Measurements from ENCODE around the gene DDX31. TPM values are rescaled to one million over a fixed set of nuclear protein-coding genes. Genes with fewer than 3 reads are reported as not detected.

DDX31 gene
- total RNA-seq, 4 donors from 2014 or later, result 27.6 to 38.7 (median 31.8) TPM

DNA sequence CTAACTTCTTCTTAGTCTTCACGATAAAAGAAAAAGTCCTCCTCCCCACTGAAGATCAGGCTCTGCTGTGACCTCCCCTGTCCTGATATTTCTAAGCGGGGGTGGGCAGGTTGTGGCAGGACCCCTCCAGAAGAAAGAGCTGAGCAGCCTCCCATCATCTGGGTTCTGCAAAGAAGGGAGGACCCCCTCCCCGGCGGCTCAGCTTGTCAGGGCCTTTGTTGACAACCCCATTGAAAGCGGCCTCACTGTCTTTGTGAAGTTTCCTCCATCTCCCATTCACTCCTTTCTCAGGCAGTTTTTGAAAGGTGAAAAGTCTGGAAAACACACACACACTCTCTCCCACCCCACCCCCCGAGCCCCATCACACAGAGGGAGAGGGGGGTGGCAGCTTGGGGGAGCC, 113.5 kb downstream of the DDX31 start:
- no peaks in the 10 kb centered on the region for H3K4me1 ChIP-seq
- no peak overlapping the region for H3K4me3 ChIP-seq
- no peak for DNase-seq (ENCODE audit: low spot score in 2 of 2)
- WGBS, 2 donors, result 51 to 58% methylated on average over 6 of the region's 6 CpGs
- no peaks in the 10 kb centered on the region for H3K36me3 ChIP-seq
- peaks cover 0 to 34% of the 10 kb centered on the region in 2 donors for H3K27me3 ChIP-seq
- TF ChIP-seq, protein P1, sequence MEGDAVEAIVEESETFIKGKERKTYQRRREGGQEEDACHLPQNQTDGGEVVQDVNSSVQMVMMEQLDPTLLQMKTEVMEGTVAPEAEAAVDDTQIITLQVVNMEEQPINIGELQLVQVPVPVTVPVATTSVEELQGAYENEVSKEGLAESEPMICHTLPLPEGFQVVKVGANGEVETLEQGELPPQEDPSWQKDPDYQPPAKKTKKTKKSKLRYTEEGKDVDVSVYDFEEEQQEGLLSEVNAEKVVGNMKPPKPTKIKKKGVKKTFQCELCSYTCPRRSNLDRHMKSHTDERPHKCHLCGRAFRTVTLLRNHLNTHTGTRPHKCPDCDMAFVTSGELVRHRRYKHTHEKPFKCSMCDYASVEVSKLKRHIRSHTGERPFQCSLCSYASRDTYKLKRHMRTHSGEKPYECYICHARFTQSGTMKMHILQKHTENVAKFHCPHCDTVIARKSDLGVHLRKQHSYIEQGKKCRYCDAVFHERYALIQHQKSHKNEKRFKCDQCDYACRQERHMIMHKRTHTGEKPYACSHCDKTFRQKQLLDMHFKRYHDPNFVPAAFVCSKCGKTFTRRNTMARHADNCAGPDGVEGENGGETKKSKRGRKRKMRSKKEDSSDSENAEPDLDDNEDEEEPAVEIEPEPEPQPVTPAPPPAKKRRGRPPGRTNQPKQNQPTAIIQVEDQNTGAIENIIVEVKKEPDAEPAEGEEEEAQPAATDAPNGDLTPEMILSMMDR (IDR thresholded peaks at IDR 0.05), result no peak
- TF ChIP-seq POLR2A (IDR thresholded peaks at IDR 0.05) (no peak), EP300 (IDR thresholded peaks at IDR 0.05) (no peak)
- H3K9me3 ChIP-seq, result peaks cover 0 to 5% (median 0%) of the 10 kb centered on the region in 4 donors
- H3K27ac ChIP-seq, result no peak overlapping the region

DNA sequence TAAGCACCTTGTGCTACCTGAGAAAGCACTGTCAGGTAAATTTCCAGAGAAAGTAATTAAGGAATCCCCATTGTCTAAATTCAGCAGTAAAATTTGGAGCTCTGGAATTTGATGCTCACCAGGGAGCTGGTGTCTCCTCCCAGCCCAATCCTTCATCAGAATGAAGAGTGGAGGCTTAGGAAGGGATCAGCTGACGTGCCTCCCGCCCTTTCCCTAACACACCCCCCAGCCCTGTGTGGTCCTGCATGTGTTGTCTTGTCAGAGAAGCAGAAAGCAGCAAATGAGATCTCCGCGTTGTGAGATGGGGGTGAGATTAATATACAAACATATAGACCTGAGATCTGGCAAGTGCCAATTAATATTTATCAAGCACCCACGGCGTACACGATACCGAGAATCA, 114.3 kb downstream of the DDX31 start:
- no peak for TF ChIP-seq POLR2A (IDR thresholded peaks at IDR 0.05)
- WGBS, 2 donors, result 81 to 84% methylated on average over 8 of the region's 8 CpGs
- H3K36me3 ChIP-seq, result no peaks in the 10 kb centered on the region

DNA sequence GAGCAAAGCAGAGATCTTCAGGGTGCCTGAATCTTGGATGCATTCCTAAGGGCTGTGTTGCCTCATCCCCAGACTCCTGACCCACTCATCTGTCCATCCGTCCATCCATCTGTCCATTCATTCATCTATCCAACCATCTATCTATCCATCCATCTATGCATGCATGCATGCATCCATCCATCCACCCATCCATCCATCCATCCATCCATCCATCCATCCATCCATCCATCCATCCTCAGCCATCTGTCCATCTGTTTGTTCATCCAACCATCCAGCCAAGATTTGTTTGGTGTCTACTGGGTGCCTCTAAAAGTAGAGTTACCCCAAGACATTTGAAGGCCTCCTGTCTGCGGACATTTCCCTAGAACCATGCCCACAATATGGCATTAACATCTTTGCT, 115.0 kb downstream of the DDX31 start:
- H3K27me3 ChIP-seq, result peaks cover 0 to 24% of the 10 kb centered on the region in 2 donors
- H3K9me3 ChIP-seq, result peaks cover 0 to 5% (median 0%) of the 10 kb centered on the region in 4 donors
- no peak for DNase-seq (ENCODE audit: low spot score in 2 of 2)
- no peak overlapping the region for H3K4me3 ChIP-seq
- no peak overlapping the region for H3K27ac ChIP-seq
- no peaks in the 10 kb centered on the region for H3K36me3 ChIP-seq
- WGBS, 2 donors, result 90 to 96% methylated on average over 2 of the region's 2 CpGs
- H3K4me1 ChIP-seq, result no peaks in the 10 kb centered on the region
- TF ChIP-seq POLR2A (IDR thresholded peaks at IDR 0.05) (no peak), EP300 (IDR thresholded peaks at IDR 0.05) (no peak)
- TF ChIP-seq, protein P1 (IDR thresholded peaks at IDR 0.05), result no peak

More for the DNA sequence above, 114.3 kb downstream of the DDX31 start:
- Histone ChIP-seq H3K27me3 (peaks cover 0 to 27% of the 10 kb centered on the region in 2 donors), H3K9me3 (peaks cover 0 to 5% (median 0%) of the 10 kb centered on the region in 4 donors), H3K4me1 (no peaks in the 10 kb centered on the region), H3K4me3 (no peak overlapping the region), H3K27ac (no peak overlapping the region)
- DNase-seq (ENCODE audit: low spot score in 2 of 2), result no peak

DNA sequence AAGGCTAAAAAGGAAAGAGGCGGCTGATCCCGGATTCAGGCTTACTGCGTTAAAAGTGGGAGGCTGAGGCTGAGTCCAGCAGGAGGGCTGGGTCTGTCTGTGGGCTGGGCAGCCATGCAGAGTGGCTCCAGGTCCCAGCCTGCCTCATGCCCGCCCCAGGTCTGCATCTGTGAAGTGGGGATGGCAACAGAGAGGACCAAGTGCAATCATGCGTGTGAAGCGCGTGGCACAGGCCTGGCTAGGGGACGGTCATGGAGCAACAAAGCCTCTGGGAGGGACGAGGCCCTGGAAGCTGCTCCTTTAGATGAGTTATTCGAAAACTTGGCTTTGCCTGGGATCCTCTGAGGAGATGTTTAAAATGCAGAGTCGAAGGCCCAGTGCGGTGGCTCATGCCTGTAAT, 117.7 kb downstream of the DDX31 start:
- Histone ChIP-seq H3K9me3 (peaks cover 0 to 5% (median 0%) of the 10 kb centered on the region in 4 donors), H3K4me3 (no peak overlapping the region), H3K4me1 (no peaks in the 10 kb centered on the region), H3K36me3 (no peaks in the 10 kb centered on the region), H3K27ac (no peak overlapping the region), H3K27me3 (peaks cover 0 to 19% of the 10 kb centered on the region in 2 donors)
- no peak for DNase-seq (ENCODE audit: low spot score in 2 of 2)
- TF ChIP-seq POLR2A (IDR thresholded peaks at IDR 0.05) (no peak), EP300 (IDR thresholded peaks at IDR 0.05) (no peak)
- TF ChIP-seq, protein P1 (IDR thresholded peaks at IDR 0.05), result no peak
- 82 to 91% methylated on average over 12 of the region's 12 CpGs for WGBS, 2 donors

DNA sequence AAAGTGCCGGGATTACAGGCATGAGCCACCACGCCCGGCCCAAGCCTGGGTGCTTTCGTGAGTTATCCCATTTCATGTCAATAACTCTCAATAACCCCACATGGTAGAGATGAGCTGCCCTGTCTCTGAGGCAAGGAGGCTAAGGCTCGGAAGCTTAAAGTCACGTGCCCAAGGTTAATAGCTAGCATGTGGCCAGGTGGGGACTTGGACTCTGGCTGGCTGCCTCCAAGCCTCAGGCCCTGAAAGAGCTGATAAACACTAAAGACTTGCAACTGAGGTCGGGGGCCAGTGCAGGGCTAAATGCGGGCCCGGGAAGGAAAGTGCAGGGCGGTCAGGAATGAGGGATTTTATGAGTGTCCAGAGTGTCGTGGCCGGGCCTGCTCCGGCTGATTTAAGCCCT, 118.2 kb downstream of the DDX31 start:
- H3K36me3 ChIP-seq, result no peaks in the 10 kb centered on the region
- peaks cover 0 to 1% (median 0%) of the 10 kb centered on the region in 4 donors for H3K4me1 ChIP-seq
- H3K4me3 ChIP-seq, result no peak overlapping the region
- no peak for DNase-seq (ENCODE audit: low spot score in 2 of 2)
- no peak overlapping the region for H3K27ac ChIP-seq
- no peak for TF ChIP-seq POLR2A (IDR thresholded peaks at IDR 0.05)
- TF ChIP-seq EP300 (IDR thresholded peaks at IDR 0.05), result no peak
- TF ChIP-seq, protein P1 (IDR thresholded peaks at IDR 0.05), result no peak
- peaks cover 0 to 5% (median 0%) of the 10 kb centered on the region in 4 donors for H3K9me3 ChIP-seq
- WGBS, 2 donors, result 58 to 66% methylated on average over 13 of the region's 13 CpGs
- H3K27me3 ChIP-seq, result peaks cover 0 to 19% of the 10 kb centered on the region in 2 donors
